ENCODE data around the gene FAM240A. TPM values are rescaled to one million over a fixed set of nuclear protein-coding genes. Genes with fewer than 3 reads are reported as not detected.

FAM240A gene
- total RNA-seq, 1 donor from 2014 or later: not detected

- Mint-ChIP-seq H3K9me3 (peaks cover 4% of the 10 kb centered on the region), H3K4me3 (no peak overlapping the region), H3K4me1 (ENCODE audit: unreplicated experiment) (peaks cover 9% of the 10 kb centered on the region), H3K27me3 (peaks cover 57% of the 10 kb centered on the region), H3K36me3 (no peaks in the 10 kb centered on the region), H3K27ac (no peak overlapping the region)
- TF ChIP-seq, protein P1, sequence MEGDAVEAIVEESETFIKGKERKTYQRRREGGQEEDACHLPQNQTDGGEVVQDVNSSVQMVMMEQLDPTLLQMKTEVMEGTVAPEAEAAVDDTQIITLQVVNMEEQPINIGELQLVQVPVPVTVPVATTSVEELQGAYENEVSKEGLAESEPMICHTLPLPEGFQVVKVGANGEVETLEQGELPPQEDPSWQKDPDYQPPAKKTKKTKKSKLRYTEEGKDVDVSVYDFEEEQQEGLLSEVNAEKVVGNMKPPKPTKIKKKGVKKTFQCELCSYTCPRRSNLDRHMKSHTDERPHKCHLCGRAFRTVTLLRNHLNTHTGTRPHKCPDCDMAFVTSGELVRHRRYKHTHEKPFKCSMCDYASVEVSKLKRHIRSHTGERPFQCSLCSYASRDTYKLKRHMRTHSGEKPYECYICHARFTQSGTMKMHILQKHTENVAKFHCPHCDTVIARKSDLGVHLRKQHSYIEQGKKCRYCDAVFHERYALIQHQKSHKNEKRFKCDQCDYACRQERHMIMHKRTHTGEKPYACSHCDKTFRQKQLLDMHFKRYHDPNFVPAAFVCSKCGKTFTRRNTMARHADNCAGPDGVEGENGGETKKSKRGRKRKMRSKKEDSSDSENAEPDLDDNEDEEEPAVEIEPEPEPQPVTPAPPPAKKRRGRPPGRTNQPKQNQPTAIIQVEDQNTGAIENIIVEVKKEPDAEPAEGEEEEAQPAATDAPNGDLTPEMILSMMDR (conservative IDR thresholded peaks at IDR 0.05): no peak
- no peak for DNase-seq (ENCODE audit: extremely low spot score, unreplicated experiment)
Observed at GRCh38 chr3:46571684-46572083, 40.6 kb upstream of the FAM240A start.

- Mint-ChIP-seq H3K4me3 (no peak overlapping the region), H3K27ac (no peak overlapping the region), H3K27me3 (peaks cover 62% of the 10 kb centered on the region), H3K9me3 (peaks cover 4% of the 10 kb centered on the region), H3K36me3 (no peaks in the 10 kb centered on the region), H3K4me1 (ENCODE audit: unreplicated experiment) (peaks cover 16% of the 10 kb centered on the region)
- DNase-seq (ENCODE audit: extremely low spot score, unreplicated experiment): no peak
- TF ChIP-seq, protein P1 (conservative IDR thresholded peaks at IDR 0.05): no peak
Observed at GRCh38 chr3:46573701-46574100, 38.6 kb upstream of the FAM240A start.

- H3K4me3 Mint-ChIP-seq: no peak overlapping the region
- H3K9me3 Mint-ChIP-seq: peaks cover 4% of the 10 kb centered on the region
- H3K4me1 Mint-ChIP-seq (ENCODE audit: unreplicated experiment): peaks cover 16% of the 10 kb centered on the region
- no peak overlapping the region for H3K27ac Mint-ChIP-seq
- TF ChIP-seq, protein P1 (conservative IDR thresholded peaks at IDR 0.05): no peak
- H3K27me3 Mint-ChIP-seq: peaks cover 67% of the 10 kb centered on the region
- no peak for DNase-seq (ENCODE audit: extremely low spot score, unreplicated experiment)
- no peaks in the 10 kb centered on the region for H3K36me3 Mint-ChIP-seq
Observed at GRCh38 chr3:46574243-46574646, 38.1 kb upstream of the FAM240A start.

DNA sequence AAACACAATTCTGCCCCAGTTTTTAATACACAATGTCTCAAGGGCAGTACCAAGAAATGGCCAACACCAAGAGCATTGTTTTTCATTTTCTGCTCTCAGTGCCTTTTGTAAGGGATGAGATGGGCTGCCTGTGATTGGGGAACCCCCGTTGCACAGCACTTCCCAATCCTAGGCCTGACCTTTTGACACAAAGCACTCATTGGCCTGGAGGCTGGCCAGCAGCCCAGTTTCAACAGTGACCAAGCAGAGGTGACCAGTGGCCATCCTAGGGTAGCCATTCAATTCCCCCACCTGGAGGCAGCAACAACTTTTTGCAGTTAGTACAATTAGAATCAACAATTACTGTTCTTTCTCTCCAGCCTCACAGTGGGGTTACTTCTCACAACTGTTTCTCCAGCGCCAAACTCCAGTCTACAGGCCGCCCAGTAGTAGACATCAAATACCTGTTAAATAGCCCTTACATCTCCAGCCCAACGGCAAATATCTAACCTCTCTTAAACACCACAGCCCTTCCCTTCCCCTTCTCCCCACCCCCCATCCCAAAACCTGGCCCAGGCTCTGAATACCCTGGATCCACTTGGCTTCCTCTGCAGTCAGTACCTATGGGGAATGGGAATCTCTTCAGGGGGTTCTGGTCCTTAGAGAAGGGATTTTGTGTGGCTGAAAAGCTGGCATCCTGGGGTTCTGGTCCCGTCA is 37.3 kb upstream of the FAM240A start:
- Mint-ChIP-seq H3K27ac (no peak overlapping the region), H3K9me3 (peaks cover 4% of the 10 kb centered on the region), H3K36me3 (no peaks in the 10 kb centered on the region), H3K27me3 (peaks cover 72% of the 10 kb centered on the region), H3K4me3 (no peak overlapping the region), H3K4me1 (ENCODE audit: unreplicated experiment) (peaks cover 16% of the 10 kb centered on the region)
- TF ChIP-seq, protein P1 (conservative IDR thresholded peaks at IDR 0.05): no peak
- no peak for DNase-seq (ENCODE audit: extremely low spot score, unreplicated experiment)

DNA sequence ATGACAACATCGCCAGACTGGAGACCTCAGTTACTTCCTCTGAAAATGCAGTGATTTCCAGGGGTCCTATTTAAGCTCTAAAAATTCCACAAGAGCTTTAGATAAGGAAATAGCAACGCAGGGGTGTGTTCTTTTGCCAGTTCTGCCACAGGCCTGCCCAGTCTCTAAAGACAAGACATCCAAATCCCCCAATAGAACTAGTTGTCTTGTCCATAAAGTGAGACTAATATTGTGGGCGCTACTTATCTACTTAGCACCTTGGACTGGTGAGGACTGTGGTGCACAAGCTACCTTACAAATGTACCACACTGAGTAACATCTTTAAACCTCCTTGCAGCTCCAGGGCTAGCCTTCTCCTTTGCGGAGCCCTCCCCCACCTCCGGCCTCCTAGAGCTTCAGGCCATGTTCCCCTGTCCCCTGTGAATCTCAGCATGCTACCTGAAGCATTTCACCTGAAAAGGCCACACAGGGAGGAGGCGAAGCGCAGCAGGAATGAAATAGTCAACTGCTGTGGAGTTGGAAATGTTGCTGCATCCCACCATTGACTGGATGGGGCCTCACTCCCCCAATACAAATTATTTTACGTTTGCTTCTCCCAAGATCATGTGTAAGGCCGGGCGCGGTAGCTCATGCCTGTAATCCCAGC is 36.6 kb upstream of the FAM240A start:
- peaks cover 16% of the 10 kb centered on the region for H3K4me1 Mint-ChIP-seq (ENCODE audit: unreplicated experiment)
- no peak for DNase-seq (ENCODE audit: extremely low spot score, unreplicated experiment)
- peaks cover 73% of the 10 kb centered on the region for H3K27me3 Mint-ChIP-seq
- no peak overlapping the region for H3K4me3 Mint-ChIP-seq
- no peaks in the 10 kb centered on the region for H3K36me3 Mint-ChIP-seq
- no peaks in the 10 kb centered on the region for H3K9me3 Mint-ChIP-seq
- no peak overlapping the region for H3K27ac Mint-ChIP-seq
- TF ChIP-seq, protein P1 (conservative IDR thresholded peaks at IDR 0.05): no peak

Measured in type B pancreatic cell (in vitro differentiated cells).